AG09309 (cell line): ENCODE data around the gene PDSS2.
"Not testable (repeated sequence)": the region's sequence is repeated elsewhere in the genome, so short reads cannot be mapped to it uniquely, and the experiment has no call there.

Experiments used
- DNase-seq: peaks from one replicate; pipeline ENCODE4 v3.0.0-alpha.2; 2010; ENCODE audit warnings: low read depth
- H3K4me3 ChIP-seq: 2 replicates; pipeline ENCODE4 v1.5.1; 2011; ENCODE audit warnings: mild to moderate bottlenecking, low read depth, low read length, moderate library complexity; ENCODE audit not compliant: control insufficient read depth
- CTCF ChIP-seq: IDR thresholded peaks from 2 replicates; pipeline ENCODE4 v1.5.1; 2011; ENCODE audit warnings: mild to moderate bottlenecking, low read depth, low read length, inconsistent platforms; ENCODE audit not compliant: insufficient read depth, control insufficient read depth; ENCODE audit errors: missing control alignments

The PDSS2 gene

GRCh38 chr6:107439406-107439805, 20.0 kb downstream of the PDSS2 start:
- H3K4me3 ChIP-seq: no peak overlapping the region
- DNase-seq: no peak
- TF ChIP-seq CTCF: no peak

- H3K4me3 ChIP-seq: no peak overlapping the region
- TF ChIP-seq CTCF: no peak
- no peak for DNase-seq
Measured at GRCh38 chr6:107437691-107438090, 21.7 kb downstream of the PDSS2 start.

GRCh38 chr6:107436881-107437280, 22.5 kb downstream of the PDSS2 start:
- DNase-seq: no peak
- H3K4me3 ChIP-seq: no peak overlapping the region
- no peak for TF ChIP-seq CTCF

DNA sequence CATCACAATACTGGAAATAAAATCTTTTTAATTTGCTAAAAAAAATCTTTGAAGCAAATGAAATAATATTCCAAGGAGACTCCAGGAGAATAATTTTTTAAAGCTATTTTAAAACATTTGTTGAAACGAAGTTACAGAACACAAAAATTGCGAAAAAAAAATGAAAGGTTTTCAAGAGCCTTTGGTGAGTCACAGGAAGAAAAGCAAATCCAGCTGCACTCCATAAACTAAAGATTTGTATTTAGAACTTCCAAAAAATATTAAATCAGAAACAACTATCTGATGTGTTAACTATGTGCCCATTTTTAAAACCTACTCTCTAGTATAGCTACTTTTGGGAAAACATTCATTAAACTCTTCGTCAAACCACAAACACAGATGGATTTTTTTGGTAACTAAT, 23.6 kb downstream of the PDSS2 start:
- no peak for TF ChIP-seq CTCF
- H3K4me3 ChIP-seq: no peak overlapping the region
- DNase-seq: no peak

- no peak overlapping the region for H3K4me3 ChIP-seq
- no peak for DNase-seq
- TF ChIP-seq CTCF: no peak
Measured at GRCh38 chr6:107434812-107435211, 24.6 kb downstream of the PDSS2 start.

DNA sequence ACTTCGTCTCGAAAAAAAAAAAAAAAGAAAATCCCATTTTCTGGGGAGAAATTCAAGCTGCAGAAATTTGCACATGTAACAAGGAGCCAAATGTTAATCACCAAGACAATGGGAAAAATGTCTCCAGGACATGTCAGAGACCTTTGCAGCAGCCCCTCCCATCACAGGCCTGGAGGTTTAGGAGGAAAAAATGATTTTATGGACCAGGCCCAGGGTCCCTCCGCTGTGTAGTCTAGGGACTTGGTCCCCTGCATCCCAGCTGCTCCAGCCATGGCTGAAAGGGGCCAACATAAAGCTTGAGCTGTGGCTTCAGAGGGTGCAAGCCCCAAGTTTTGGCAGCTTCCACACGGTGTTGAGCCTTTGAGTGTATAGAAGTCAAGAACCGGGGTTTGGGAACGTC, 33.4 kb downstream of the PDSS2 start:
- DNase-seq, H3K4me3 ChIP-seq: not testable (repeated sequence)

GRCh38 chr6:107423474-107423990, 35.8 kb downstream of the PDSS2 start:
- no peak for TF ChIP-seq CTCF
- H3K4me3 ChIP-seq: no peak overlapping the region
- no peak for DNase-seq
